Hematopoietic multipotent progenitor cell (in vitro differentiated cells): Measurements from ENCODE around the gene UBE2E3. TPM values are rescaled to one million over a fixed set of nuclear protein-coding genes. Genes with fewer than 3 reads are reported as not detected.
A peak's percentile ranks its signal among the peaks of the same experiment; 100 is the strongest.
"Not testable (repeated sequence)": the region's sequence is repeated elsewhere in the genome, so short reads cannot be mapped to it uniquely, and the experiment has no call there.

Experiments used
- DNase-seq, 3 donors: peaks; one replicate each; pipeline ENCODE4 v3.0.0-alpha.2; 2011 to 2015; ENCODE audit warnings: low read depth in 2 of 3, low spot score in 2 of 3
- total RNA-seq: library from RNA; depleted of rRNA; stranded (reverse); fragments of >200 nt; gene quantifications from one replicate; pipeline ENCODE4 v1.2.3, GENCODE V29; 2012

UBE2E3 gene
- total RNA-seq, 1 donor = 36.4 TPM

DNA sequence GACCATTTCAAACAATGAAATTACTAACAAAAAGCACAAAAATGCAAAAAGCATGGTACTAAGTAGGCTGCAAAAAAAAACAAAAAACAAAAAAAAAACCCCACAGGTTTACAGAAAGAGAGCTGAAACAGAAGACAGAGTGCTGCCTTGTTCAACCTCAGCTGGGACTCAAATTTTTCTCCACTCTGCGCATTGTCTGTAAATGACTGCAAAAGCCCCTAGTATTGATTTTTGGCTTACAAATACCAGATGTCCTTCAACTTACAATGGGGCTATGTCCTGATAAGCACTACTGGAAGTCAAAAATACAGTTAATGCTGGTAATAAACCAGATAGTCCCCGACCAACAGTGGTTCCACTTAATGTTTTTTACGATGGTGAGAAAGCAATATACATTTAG lies 42.2 kb downstream of the UBE2E3 start:
- DNase-seq = no peak

DNA sequence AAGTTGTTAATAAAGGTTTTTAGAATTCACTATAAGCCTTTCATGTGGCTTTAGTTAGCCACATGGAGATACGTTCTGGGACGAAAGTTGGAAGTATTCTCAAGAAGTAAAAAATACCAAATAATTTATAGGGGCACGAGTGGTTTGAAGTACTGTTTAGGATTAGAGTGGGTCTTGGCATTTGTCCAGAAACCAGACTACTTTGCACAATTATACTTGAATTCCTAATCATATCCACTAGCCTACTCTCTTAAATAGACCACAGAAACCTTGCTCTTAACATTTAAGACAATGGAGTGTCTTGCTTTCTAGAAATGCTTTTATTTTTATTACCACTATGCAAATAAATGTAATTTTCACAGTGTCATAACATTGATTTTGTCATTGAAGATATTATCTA lies 44.6 kb downstream of the UBE2E3 start:
- peak in 1 of 3 donors; percentile 1 for DNase-seq

DNA sequence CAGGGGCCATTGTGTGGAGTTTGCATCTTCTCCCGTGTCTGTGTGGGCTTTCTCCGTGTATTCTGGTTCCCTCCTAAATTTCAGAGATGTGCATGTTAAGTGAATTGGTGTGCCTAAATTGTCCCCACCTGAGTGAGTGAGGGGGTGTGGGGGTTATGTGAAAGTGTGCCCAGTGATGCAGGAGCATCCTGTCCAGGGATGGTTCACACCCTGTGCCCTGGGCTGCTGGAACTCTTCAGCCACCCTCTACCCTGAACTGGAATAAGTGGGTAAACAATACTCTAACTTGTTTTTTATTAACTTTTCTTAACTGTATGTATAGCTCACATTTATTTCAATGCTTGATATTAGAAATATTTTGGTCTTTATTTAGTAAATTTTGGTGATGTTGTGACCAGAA lies 56.0 kb downstream of the UBE2E3 start:
- DNase-seq = no peak

DNA sequence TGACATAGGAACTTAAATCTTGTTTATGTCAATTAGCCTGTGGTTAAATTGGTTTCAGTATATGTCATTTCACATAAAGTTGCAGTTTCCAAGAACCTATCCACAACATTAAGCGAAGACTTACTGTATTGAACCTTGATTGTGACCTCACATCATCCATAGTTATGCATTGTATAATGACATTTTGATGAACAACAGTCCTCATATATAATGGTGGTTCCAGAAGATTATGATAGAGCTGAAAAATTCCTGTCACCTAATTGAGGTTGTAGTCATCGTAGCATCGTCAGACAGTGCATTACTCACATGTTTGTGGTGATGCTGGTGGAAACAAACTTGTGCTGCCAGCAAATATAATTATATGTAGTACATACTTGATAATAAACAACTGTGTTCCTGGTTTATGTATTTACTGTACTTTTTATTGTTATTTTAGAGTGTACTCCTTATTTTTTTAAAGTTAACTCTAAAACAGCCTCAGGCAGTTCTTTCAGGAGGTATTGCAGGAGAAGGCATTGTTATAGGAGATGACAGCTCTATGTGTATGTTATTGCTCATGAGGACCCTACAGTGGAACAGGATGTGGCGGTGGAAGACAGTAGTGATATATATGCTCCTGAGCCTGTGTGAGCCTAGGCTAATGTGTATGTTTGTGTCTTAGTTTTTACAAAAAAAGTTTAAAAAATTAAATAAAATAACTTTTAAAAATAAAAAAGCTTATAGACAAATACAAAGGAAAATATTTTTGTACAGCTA lies 56.6 kb downstream of the UBE2E3 start:
- DNase-seq = no peak

DNA sequence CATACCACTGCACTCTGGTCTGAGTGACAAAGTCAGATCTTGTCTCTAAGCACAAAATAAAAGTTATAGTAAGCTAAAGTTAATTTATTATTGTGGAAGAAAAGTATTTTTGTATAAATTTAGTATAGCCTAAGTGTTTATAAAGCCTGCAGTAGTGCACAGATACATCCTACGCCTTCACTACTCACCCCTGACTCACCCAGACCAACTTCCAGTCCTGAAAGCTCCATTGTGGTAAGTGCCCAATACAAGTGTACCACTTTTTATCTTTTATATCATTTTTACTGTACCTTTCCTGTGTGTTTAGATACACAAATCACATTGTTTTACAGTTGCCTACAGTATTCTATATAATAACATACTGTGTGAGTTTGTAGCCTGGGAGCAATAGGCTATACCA lies 57.5 kb downstream of the UBE2E3 start:
- no peak for DNase-seq

DNA sequence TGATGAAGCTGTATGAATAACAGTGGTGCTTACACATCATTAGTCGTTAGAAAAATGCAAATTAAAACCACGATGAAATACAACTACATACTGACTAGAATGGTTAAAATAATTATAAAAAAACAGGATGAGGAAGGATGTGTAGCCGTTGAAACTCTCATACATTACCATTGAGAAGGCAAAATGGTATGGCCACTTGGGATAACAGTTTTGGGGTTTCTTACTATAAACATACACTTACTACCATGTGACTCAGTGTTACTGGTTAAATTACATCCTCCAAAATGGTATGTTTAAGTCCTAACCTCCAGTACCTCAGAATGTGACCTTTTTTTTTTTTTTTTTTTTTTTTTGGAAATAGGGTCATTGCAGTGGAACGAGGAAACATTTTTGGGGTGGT lies 58.4 kb downstream of the UBE2E3 start:
- no peak for DNase-seq

DNA sequence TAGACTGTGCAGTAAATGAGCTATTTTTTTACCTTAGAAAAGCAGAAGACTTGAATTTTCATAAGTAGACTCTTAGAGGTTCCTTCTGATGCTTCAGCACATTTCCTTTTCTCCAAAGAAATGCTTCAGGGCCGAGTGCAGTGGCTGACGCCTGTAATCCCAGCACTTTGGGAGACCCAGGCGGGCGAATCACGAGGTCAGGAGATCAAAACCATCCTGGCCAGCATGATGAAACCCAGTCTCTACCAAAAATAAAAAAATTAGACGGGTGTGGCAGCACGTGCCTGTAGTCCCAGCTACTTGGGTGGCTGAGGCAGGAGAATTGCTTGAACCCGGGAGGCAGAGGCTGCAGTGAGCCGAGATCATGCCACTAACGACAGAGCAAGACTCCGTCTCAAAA lies 60.4 kb downstream of the UBE2E3 start:
- DNase-seq = not testable (repeated sequence)

DNA sequence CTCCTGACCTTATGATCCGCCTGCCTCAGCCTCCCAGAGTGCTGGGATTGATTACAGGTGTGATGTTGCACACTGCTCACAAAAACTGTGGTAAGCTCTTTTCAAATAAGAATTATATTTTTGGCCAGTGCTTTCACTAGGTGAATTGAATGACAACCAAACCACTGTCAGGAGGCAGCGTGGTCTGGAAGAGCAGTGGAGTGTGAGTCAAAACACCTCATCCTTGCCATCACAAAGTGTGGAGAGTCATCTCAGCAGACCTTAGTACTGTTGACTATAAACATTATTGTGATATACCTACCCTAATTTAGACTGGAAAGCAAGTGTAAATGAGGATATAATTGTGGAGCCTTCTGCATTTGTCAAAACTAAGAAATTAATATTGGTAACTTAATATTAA lies 61.3 kb downstream of the UBE2E3 start:
- no peak for DNase-seq

DNA sequence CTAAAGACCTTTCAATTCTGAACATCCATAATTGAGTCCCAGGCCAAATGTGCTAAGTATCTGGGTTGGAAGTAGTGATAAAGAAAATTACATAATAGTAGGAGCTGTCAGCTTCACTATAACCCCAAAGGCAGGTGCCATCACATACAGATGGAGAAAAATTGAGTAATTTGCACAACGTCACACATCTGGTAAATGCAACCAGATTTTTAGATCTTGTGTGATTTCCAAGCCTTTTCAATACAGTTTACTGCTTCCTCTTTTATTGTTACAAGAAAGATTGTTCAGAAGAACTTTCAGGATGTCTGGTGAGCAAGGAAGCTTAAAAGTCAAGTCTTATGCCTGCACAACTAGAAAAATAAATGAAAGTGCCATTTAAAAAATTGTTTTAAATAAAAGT lies 62.3 kb downstream of the UBE2E3 start:
- DNase-seq = peak in 1 of 3 donors; percentile 57

DNA sequence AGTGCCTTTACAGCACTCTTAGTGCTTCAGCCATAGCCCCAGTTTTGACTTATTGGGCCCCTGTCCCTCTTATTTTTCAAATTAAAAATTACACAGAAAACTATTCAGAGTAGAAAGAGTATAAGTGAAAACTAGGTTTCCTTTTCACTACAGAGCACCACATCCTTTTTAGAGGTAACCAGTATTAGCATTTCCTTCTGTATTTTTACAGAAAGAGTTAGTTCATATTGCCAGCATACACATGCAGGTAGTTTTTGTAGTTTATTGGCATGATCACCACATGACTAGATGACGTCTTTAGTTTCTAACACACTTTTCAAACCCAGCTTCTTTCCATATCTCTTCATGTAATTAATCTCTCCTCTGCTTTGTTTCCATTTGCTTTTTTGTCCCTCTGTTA lies 66.4 kb downstream of the UBE2E3 start:
- peak in 1 of 3 donors; percentile 22 for DNase-seq

DNA sequence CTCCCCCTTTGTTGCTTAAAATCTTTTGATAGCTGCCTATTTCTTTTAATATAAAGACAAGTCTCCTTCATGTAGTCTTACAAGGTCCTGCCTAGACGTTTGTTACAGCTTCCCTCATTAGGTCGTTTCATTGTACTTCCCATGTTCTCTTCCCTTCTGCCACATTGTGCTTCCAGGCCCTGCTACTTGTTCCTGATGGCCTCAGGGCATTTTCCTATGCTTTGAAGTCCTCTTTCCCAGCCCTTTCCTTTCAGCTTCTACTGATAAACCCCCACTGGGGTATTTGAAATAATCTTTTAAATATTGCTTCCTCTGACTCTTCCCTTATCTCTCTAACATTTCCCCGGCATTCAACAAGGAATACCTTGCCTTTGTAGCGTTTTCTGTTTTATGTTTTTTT lies 67.4 kb downstream of the UBE2E3 start:
- DNase-seq = no peak

DNA sequence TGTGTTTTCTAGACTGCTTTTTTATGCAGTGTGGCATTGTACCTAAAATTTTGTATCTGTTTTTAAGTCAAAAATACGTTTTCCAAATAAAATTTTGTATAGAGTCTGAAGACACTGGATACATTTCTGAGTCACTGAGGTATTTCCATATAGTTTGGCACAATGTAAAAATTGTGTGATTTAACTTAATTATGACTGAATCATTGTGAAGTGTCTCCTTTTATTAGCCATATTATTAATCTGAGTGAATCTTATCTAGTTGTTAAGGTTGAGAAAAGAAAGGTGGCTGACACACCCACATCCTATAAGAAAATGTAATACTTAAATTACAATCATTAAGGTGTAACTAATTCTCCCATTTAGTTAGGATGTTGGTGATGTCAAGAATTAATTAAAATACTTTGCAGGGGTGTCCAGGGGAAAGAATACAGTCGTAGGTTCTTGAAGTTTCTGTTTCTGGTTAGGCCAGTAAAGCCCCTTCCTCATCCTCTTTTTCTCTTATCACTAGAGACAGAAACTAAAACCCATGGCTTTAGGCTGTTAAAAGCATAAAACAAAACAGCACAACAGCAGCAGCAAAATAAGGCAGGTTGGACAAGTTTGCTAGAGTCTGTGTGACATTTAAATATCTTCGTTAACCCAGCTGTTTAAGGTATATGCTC lies 71.6 kb downstream of the UBE2E3 start:
- peak in 1 of 3 donors; percentile 8 for DNase-seq

DNA sequence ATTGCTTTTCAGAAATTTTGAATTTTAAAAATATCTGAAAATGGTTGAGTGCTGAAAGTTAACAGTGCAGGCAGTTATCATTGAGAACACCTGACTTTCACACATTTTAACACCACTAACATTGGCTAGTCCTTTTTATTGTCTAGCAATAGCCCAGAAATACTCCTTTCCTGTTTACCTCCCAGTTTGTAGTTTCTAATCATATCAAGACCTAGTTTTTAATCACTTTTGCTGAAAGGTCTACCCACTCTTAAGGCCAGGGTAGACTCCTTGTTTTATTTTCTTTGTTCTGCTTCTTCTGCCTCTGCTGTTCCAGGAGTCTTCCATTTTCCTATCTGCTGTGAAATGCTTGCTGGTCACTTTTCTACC lies 72.1 kb downstream of the UBE2E3 start:
- DNase-seq = no peak

DNA sequence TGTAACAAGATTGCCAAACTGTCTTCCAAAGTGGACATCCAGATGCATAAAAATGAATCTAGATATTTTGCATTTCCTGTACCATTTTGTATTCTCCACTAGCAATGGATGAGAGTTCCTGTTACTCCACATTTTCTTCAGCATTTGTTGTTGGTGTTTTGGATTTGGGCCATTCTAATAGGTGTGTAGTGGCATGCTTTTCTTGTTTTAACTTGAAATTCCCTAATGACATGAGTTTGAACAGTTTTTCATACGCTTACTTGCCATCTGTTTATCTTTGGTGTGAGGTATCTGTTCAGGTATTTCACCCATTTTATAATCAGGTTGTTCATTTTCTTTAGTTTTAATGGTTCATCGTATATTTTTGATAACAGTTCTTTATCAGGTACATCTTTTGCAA lies 73.9 kb downstream of the UBE2E3 start:
- DNase-seq = no peak

DNA sequence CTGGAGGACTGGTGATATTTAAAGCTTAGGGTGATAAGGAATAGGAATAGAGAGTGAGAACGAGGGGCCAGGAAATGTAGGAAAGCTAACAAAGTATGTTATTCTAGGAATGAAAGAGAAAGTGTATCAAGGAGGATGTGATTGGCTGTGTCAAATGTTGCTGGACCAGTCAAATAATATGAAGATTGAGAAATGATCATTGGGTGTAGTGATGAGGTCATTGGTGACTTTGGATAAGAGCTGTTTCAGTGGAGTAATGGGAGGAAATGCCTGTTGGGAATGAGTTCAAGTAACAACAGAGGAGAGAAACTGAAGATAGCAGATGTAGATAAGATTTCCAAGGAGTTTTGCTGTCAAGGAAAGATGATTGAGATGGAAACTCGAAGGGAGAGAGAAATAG lies 74.4 kb downstream of the UBE2E3 start:
- no peak for DNase-seq

DNA sequence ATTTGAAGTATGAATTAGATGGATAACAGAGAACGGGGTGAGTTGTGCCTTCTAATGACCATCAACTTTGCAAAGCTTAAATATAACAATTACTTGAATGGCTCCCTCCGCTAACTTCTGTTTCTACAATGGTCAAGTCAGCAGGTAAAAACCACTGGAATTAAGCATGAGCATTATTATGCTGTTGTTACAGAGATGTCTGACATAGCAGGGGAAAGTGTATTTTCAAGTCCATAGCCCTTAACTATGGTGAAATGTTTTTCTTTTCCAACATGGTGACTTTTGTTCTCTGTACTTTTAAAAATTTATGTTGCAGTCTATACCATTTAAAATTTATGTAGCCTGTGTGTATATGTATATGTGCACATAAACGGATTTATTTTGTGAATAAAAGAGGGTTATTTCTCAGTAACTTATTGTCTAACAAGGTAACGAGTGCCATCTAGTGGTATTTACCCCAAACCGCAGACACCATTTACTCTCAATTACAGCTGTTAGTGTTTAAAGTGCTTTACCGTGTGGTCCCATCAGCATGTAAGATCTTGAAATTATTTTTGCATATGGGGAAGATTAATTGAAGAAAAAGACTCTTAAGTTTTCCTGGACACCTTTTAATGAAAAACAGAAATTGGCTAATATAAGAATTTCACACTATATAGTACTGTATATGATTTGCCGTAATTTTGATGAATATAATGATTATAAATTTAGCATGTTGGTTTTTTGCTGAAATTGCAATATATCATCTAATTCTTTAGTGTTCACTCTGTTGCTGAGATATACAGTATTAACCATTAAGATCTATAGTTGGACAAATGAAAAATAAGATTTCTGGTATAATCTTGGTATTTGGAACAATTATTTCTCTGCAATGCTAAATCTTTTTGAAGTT lies 78.2 kb downstream of the UBE2E3 start:
- peak; percentile 22 to 69 (median 29) for DNase-seq

DNA sequence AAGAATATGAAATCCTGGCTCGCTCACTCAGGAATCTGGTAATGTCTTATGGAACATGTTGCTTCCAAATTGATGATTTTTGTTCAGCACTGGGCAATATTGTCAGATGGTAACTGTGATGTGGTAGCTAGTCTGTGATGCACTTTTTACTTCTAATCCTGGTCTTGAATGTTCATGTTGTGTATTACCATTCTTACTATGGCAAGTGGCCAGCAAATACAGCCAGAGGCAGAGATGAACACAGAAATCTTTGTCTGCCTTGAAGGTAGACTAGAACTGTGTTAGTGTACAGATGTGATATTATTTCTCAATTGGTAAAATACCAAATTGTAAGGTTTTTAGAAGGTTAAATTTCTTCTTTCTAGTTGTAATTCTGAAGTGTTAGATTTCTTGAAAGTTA lies 83.3 kb downstream of the UBE2E3 start:
- no peak for DNase-seq

DNA sequence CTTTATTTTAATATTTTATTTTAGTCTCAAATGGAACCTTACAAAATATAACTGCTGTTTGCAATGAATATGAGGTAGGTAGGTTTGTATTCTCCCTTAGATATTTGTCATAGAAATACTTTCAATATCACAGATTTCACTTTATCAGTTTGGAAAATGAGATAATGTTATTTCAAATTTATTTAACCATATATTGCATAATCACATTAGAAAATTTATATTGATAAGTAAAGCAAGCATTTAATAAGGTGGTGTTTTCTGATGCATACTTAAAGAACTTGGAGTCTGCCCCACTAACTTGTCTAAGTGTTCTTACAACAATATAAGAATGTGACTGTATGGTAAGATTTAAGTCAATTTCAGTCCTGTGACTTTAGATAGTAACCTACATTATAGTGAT lies 85.1 kb downstream of the UBE2E3 start:
- DNase-seq = no peak

DNA sequence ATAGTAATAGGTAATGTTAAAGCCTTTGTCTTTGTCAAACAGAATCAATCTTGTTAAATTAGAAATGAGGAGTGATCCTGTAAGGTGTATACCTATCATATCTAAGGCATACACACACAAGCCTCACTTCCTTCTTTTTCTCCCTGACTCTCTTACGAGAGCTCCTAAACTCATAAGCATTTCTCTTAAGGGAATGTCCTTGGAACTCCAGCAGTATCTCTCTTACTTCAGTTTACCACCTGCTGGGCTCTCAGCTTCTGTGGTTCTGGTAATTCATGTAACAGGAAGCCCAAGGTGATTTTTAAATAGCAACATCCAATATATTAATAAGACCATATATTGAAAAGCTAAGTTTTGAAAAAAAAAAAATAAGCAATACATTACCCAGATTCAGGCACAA lies 85.9 kb downstream of the UBE2E3 start:
- DNase-seq = no peak

DNA sequence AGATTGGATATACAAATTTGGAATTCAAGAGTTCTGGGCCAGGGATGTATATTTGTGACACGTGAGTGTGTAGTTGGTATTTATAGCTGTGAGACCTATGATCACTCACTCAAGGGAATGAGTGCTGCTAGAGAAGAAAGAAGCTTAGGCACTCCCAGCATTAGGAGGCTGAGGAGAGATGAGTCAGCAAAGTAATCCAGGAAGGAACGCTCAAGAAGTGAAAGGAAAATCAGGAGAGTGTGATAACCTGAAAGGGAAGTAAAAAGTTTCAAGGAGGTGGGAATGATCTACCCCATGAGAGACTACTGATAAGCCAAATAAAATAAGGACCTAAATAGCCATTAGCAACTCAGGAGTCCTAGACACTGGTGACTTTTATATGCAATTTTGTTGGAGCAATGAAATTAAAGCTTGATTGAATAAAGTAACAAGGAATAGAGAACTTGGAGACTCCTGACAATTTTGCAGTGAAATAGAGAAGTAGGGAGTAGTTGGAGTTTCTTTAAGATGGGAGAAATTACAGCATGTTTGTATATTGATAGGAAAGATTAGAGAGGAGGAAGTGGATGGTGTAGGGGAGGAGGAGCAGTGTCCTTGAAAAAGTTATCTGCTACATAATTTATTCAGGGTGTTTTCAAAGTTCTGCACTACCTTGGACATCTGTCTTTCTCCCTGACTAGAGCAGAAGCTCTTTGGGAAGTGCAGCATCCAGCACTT lies 89.9 kb downstream of the UBE2E3 start:
- no peak for DNase-seq

DNA sequence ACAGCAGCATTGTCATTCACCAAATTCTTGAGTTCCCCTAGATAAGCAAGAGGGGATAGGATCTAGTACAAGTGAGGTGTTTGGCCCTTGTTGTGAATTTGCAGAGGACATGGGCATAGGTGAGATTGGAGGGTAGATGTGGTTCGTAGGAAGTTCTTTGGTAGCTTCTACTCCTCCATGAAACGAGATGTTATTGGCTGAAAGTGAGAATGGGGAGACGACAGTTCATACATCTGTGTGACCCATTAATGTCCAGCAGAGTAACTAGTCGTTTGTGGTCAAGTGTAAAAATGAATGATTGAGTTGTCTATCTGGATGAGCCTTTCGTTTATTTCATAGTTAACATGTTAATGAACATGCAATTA lies 90.4 kb downstream of the UBE2E3 start:
- DNase-seq = no peak
